ENCODE data around the gene PPP2R2D.

Gene PPP2R2D

DNA sequence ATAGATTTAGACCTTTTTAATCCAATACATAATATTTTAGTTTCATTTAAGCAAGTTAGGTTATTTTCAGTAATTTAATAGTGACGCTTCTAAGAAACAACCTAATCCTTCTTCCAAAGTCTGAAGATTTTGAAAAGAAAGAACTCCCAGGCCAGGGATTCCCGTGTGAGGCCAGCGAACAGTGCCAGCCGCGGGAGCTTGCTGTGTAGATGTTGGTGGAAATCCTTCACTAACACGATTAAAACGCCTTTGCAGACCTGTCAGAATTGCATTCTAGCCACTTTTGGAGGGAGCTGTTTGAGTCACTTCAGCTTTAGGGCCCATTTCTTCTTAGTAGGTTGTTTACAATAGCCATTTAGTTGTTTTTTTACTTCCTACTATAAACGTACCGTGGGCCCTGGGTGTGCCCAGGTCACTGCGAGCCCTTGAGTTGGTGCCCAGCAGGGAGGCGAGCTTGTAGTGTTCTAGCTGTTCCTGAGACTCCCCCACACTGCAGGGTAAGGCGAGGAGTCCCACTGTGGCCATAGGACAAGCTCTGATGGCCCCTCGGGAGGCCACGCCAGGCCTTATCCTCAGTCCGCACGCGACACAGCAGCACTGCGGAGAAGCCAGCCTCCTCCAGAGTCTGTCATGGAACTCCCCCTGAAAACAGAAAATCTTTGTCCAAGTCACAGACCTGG lies 32.3 kb downstream of the PPP2R2D start:
- Histone ChIP-seq H4K91ac (ENCODE audit: low read depth, low read length, poor library complexity) (no peak overlapping the region), H3K9ac (ENCODE audit: low read depth, low read length, poor library complexity) (no peak overlapping the region), H3K27ac (replicated peaks; ENCODE audit: low read length) (no peak overlapping the region), H3K36me3 (replicated peaks in 1 of 2; ENCODE audit: control insufficient read depth in 2 of 2, insufficient read depth in 2 of 2, low read length in 2 of 2) (peaks cover 0 to 47% of the 10 kb centered on the region in 2 donors), H2AK5ac (ENCODE audit: low read depth, low read length) (no peak overlapping the region), H3K4me1 (ENCODE audit: control insufficient read depth in 2 of 2, insufficient read depth in 1 of 2, low read depth in 1 of 2, low read length in 2 of 2) (peaks cover 4 to 9% of the 10 kb centered on the region in 2 donors), H3K79me1 (ENCODE audit: low read depth, low read length) (peaks cover 14% of the 10 kb centered on the region), H3K27me3 (ENCODE audit: control insufficient read depth in 3 of 3, insufficient read depth in 3 of 3, low read depth in 1 of 3, low read length in 3 of 3) (no peaks in the 10 kb centered on the region), H2AFZ (ENCODE audit: low read length) (no peak overlapping the region), H2BK5ac (ENCODE audit: low read length) (no peak overlapping the region), H3K4me2 (ENCODE audit: insufficient read depth, low read length, poor library complexity, severe bottlenecking) (no peak overlapping the region), H4K8ac (ENCODE audit: low read depth, low read length) (no peak overlapping the region), H3K18ac (ENCODE audit: low read length) (no peak overlapping the region), H3K9me3 (replicated peaks in 1 of 2; ENCODE audit: control insufficient read depth in 2 of 2, insufficient read depth in 1 of 2, low read depth in 1 of 2, low read length in 2 of 2) (peaks cover 2 to 18% of the 10 kb centered on the region in 2 donors), H3K4ac (ENCODE audit: low read length) (no peak overlapping the region), H3K14ac (ENCODE audit: low read length) (no peak overlapping the region), H2BK120ac (ENCODE audit: low read depth, low read length) (no peak overlapping the region), H2BK15ac (ENCODE audit: low read length) (no peak overlapping the region), H3K4me3 (ENCODE audit: low read length in 2 of 2) (no peak overlapping the region), H2BK12ac (ENCODE audit: low read length) (no peak overlapping the region), H3K23ac (ENCODE audit: low read depth, low read length, poor library complexity) (no peak overlapping the region)
- no peak for DNase-seq (ENCODE audit: low spot score)
- no CpG with 5 or more reads among the region's 18 CpGs for WGBS, 2 donors (ENCODE audit: extremely low coverage in 2 of 2, insufficient read length in 2 of 2, insufficient replicate concordance in 1 of 2)

DNA sequence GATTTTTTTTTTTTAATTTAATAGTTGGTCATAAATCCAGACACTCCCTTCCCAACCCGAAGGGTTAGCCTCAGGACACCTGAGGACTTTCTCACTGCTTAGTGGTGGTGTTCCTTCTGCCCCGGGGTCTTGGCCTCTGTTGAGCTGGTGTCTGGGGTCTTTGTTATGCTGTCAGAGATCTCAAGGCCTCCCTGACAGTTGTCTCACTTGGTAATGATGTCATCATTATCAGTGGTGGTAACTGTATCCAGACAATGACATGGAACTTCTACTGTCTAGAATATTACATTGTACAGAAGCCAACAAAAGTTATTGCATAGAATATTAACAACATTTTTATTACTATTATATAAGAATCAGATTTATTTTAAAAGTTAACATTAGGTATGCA lies 32.9 kb downstream of the PPP2R2D start:
- no peak overlapping the region for H3K14ac ChIP-seq (ENCODE audit: low read length)
- H4K91ac ChIP-seq (ENCODE audit: low read depth, low read length, poor library complexity): no peak overlapping the region
- no peak overlapping the region for H3K23ac ChIP-seq (ENCODE audit: low read depth, low read length, poor library complexity)
- H3K36me3 ChIP-seq (replicated peaks in 1 of 2; ENCODE audit: control insufficient read depth in 2 of 2, insufficient read depth in 2 of 2, low read length in 2 of 2): peaks cover 4 to 52% of the 10 kb centered on the region in 2 donors
- no peak overlapping the region for H3K4me2 ChIP-seq (ENCODE audit: insufficient read depth, low read length, poor library complexity, severe bottlenecking)
- no peak overlapping the region for H3K9ac ChIP-seq (ENCODE audit: low read depth, low read length, poor library complexity)
- DNase-seq (ENCODE audit: low spot score): no peak
- no peaks in the 10 kb centered on the region for H3K27me3 ChIP-seq (ENCODE audit: control insufficient read depth in 3 of 3, insufficient read depth in 3 of 3, low read depth in 1 of 3, low read length in 3 of 3)
- H2AFZ ChIP-seq (ENCODE audit: low read length): no peak overlapping the region
- H2BK15ac ChIP-seq (ENCODE audit: low read length): no peak overlapping the region
- no peak overlapping the region for H2BK120ac ChIP-seq (ENCODE audit: low read depth, low read length)
- no peak overlapping the region for H3K4ac ChIP-seq (ENCODE audit: low read length)
- H3K4me1 ChIP-seq (ENCODE audit: control insufficient read depth in 2 of 2, insufficient read depth in 1 of 2, low read depth in 1 of 2, low read length in 2 of 2): peaks cover 1 to 6% of the 10 kb centered on the region in 2 donors
- no peak overlapping the region for H3K4me3 ChIP-seq (ENCODE audit: low read length in 2 of 2)
- H2BK5ac ChIP-seq (ENCODE audit: low read length): no peak overlapping the region
- H3K18ac ChIP-seq (ENCODE audit: low read length): no peak overlapping the region
- WGBS, 2 donors (ENCODE audit: extremely low coverage in 2 of 2, insufficient read length in 2 of 2, insufficient replicate concordance in 1 of 2): no CpG with 5 or more reads among the region's 2 CpGs
- H3K9me3 ChIP-seq (replicated peaks in 1 of 2; ENCODE audit: control insufficient read depth in 2 of 2, insufficient read depth in 1 of 2, low read depth in 1 of 2, low read length in 2 of 2): peaks cover 2 to 18% of the 10 kb centered on the region in 2 donors
- H3K79me1 ChIP-seq (ENCODE audit: low read depth, low read length): peaks cover 16% of the 10 kb centered on the region
- no peak overlapping the region for H4K8ac ChIP-seq (ENCODE audit: low read depth, low read length)
- no peak overlapping the region for H2AK5ac ChIP-seq (ENCODE audit: low read depth, low read length)
- H3K27ac ChIP-seq (replicated peaks; ENCODE audit: low read length): no peak overlapping the region
- H2BK12ac ChIP-seq (ENCODE audit: low read length): no peak overlapping the region

DNA sequence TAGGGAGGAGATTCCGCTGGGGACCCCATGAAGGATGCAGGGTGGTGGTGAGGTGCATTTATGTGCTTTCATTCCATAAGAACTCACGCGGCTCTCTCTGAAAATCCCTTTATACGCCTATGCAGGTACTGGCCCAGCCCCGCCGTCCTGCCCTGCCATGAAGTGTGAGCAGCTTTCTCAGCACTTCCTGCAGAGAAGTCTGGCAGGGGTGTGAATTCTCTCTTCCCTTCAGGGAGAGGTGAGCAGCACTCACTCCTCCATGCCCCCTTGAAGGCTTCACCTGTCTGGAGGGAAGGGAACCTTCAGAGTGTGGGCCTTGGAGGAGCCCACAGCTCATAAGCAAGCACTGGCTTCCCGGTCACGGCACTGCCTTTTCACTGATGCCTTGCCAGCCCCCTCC lies 34.0 kb downstream of the PPP2R2D start:
- peaks cover 2 to 16% of the 10 kb centered on the region in 2 donors for H3K9me3 ChIP-seq (replicated peaks in 1 of 2; ENCODE audit: control insufficient read depth in 2 of 2, insufficient read depth in 1 of 2, low read depth in 1 of 2, low read length in 2 of 2)
- H3K27ac ChIP-seq (replicated peaks; ENCODE audit: low read length): no peak overlapping the region
- H3K14ac ChIP-seq (ENCODE audit: low read length): peak overlapping the region; percentile 32
- no peak overlapping the region for H3K23ac ChIP-seq (ENCODE audit: low read depth, low read length, poor library complexity)
- no peak overlapping the region for H4K91ac ChIP-seq (ENCODE audit: low read depth, low read length, poor library complexity)
- no peak overlapping the region for H4K8ac ChIP-seq (ENCODE audit: low read depth, low read length)
- no CpG with 5 or more reads among the region's 8 CpGs for WGBS, 2 donors (ENCODE audit: extremely low coverage in 2 of 2, insufficient read length in 2 of 2, insufficient replicate concordance in 1 of 2)
- H3K79me1 ChIP-seq (ENCODE audit: low read depth, low read length): peaks cover 12% of the 10 kb centered on the region
- H3K9ac ChIP-seq (ENCODE audit: low read depth, low read length, poor library complexity): no peak overlapping the region
- no peak overlapping the region for H3K4me2 ChIP-seq (ENCODE audit: insufficient read depth, low read length, poor library complexity, severe bottlenecking)
- H3K4me1 ChIP-seq (ENCODE audit: control insufficient read depth in 2 of 2, insufficient read depth in 1 of 2, low read depth in 1 of 2, low read length in 2 of 2): no peaks in the 10 kb centered on the region
- H2BK15ac ChIP-seq (ENCODE audit: low read length): no peak overlapping the region
- no peak overlapping the region for H3K4me3 ChIP-seq (ENCODE audit: low read length in 2 of 2)
- no peak for DNase-seq (ENCODE audit: low spot score)
- no peak overlapping the region for H2BK5ac ChIP-seq (ENCODE audit: low read length)
- H3K4ac ChIP-seq (ENCODE audit: low read length): no peak overlapping the region
- no peak overlapping the region for H2BK120ac ChIP-seq (ENCODE audit: low read depth, low read length)
- no peaks in the 10 kb centered on the region for H3K27me3 ChIP-seq (ENCODE audit: control insufficient read depth in 3 of 3, insufficient read depth in 3 of 3, low read depth in 1 of 3, low read length in 3 of 3)
- no peak overlapping the region for H2AFZ ChIP-seq (ENCODE audit: low read length)
- H3K36me3 ChIP-seq (replicated peaks in 1 of 2; ENCODE audit: control insufficient read depth in 2 of 2, insufficient read depth in 2 of 2, low read length in 2 of 2): peaks cover 4 to 56% of the 10 kb centered on the region in 2 donors
- no peak overlapping the region for H2BK12ac ChIP-seq (ENCODE audit: low read length)
- H2AK5ac ChIP-seq (ENCODE audit: low read depth, low read length): no peak overlapping the region
- no peak overlapping the region for H3K18ac ChIP-seq (ENCODE audit: low read length)

DNA sequence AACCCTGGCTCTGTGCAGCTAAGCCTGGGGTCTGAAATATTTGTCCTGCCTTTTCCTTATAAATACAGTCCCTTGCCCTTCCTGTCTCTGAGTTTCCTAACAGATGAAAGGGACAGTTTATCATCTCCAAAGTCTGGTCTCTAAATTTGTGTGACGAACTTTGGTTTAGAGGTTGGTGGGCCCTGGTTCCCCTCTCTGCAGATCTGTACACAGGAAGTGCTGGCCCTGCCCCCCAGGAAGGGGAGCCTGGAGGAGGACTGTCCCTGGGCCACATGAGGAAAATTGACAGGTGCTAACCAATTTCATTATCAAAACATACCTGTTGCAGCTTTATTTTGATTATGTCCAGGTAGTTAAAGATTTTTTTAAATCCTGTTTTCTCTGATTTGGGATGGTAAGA lies 34.5 kb downstream of the PPP2R2D start:
- Histone ChIP-seq H2BK120ac (ENCODE audit: low read depth, low read length) (no peak overlapping the region), H4K8ac (ENCODE audit: low read depth, low read length) (no peak overlapping the region), H3K23ac (ENCODE audit: low read depth, low read length, poor library complexity) (no peak overlapping the region), H4K91ac (ENCODE audit: low read depth, low read length, poor library complexity) (no peak overlapping the region), H3K18ac (ENCODE audit: low read length) (no peak overlapping the region), H3K4ac (ENCODE audit: low read length) (no peak overlapping the region), H3K14ac (ENCODE audit: low read length) (no peak overlapping the region), H2BK15ac (ENCODE audit: low read length) (no peak overlapping the region), H3K79me1 (ENCODE audit: low read depth, low read length) (peaks cover 12% of the 10 kb centered on the region), H2AK5ac (ENCODE audit: low read depth, low read length) (no peak overlapping the region), H2BK12ac (ENCODE audit: low read length) (no peak overlapping the region), H2BK5ac (ENCODE audit: low read length) (no peak overlapping the region), H2AFZ (ENCODE audit: low read length) (no peak overlapping the region), H3K27me3 (ENCODE audit: control insufficient read depth in 3 of 3, insufficient read depth in 3 of 3, low read depth in 1 of 3, low read length in 3 of 3) (no peaks in the 10 kb centered on the region), H3K9me3 (replicated peaks in 1 of 2; ENCODE audit: control insufficient read depth in 2 of 2, insufficient read depth in 1 of 2, low read depth in 1 of 2, low read length in 2 of 2) (peaks cover 2 to 12% of the 10 kb centered on the region in 2 donors), H3K9ac (ENCODE audit: low read depth, low read length, poor library complexity) (no peak overlapping the region), H3K36me3 (replicated peaks in 1 of 2; ENCODE audit: control insufficient read depth in 2 of 2, insufficient read depth in 2 of 2, low read length in 2 of 2) (peaks cover 4 to 59% of the 10 kb centered on the region in 2 donors), H3K4me3 (ENCODE audit: low read length in 2 of 2) (no peak overlapping the region), H3K27ac (replicated peaks; ENCODE audit: low read length) (no peak overlapping the region), H3K4me2 (ENCODE audit: insufficient read depth, low read length, poor library complexity, severe bottlenecking) (no peak overlapping the region), H3K4me1 (ENCODE audit: control insufficient read depth in 2 of 2, insufficient read depth in 1 of 2, low read depth in 1 of 2, low read length in 2 of 2) (no peaks in the 10 kb centered on the region)
- no peak for DNase-seq (ENCODE audit: low spot score)
- WGBS, 2 donors (ENCODE audit: extremely low coverage in 2 of 2, insufficient read length in 2 of 2, insufficient replicate concordance in 1 of 2): no CpG with 5 or more reads among the region's 1 CpG

Measured in neuronal stem cell (in vitro differentiated cells).